Activated T-helper 9 cell treated with anti-CD3 and anti-CD28 coated beads, Interleukin-2, amount 50 U/mL, for 16 hours (primary cell): ENCODE measurements around the gene ADRA2A.

Source experiments
- DNase-seq: peaks from one replicate; pipeline ENCODE4 v3.0.0-alpha.2; 2020; ENCODE audit warnings: low read depth

Gene ADRA2A

GRCh38 chr10:111076682-111077478 is at the start of gene ADRA2A:
Gene ADRA2A, plus strand, starts transcription at chr10:111077029. Its CDS starts 968 bp downstream, at chr10:111077997.
- no peak for DNase-seq

- no peak for DNase-seq
Measured at GRCh38 chr10:111030042-111030750, 46.6 kb upstream of the ADRA2A start.

- no peak for DNase-seq
Measured at GRCh38 chr10:111034598-111035310, 42.1 kb upstream of the ADRA2A start.

GRCh38 chr10:111035542-111035941 is 41.3 kb upstream of the ADRA2A start:
- no peak for DNase-seq

GRCh38 chr10:111037858-111038257 is 39.0 kb upstream of the ADRA2A start:
- DNase-seq: no peak

GRCh38 chr10:111039522-111039921 is 37.3 kb upstream of the ADRA2A start:
- no peak for DNase-seq

- DNase-seq: no peak
Measured at GRCh38 chr10:111057006-111057405, 19.8 kb upstream of the ADRA2A start.

GRCh38 chr10:111063471-111063870 is 13.4 kb upstream of the ADRA2A start:
- no peak for DNase-seq

- DNase-seq: no peak
Measured at GRCh38 chr10:111072232-111072631, 4.6 kb upstream of the ADRA2A start.

- DNase-seq: no peak
Measured at GRCh38 chr10:111075577-111076185, 1.1 kb upstream of the ADRA2A start.

- DNase-seq: no peak
Measured at GRCh38 chr10:111076191-111076681, 593 bp upstream of the ADRA2A start.

- no peak for DNase-seq
Measured at GRCh38 chr10:111077479-111077784, 603 bp downstream of the ADRA2A start.

GRCh38 chr10:111077785-111078504 is 1.1 kb downstream of the ADRA2A start:
- no peak for DNase-seq

GRCh38 chr10:111078505-111079185 is 1.8 kb downstream of the ADRA2A start:
- DNase-seq: no peak

- no peak for DNase-seq
Measured at GRCh38 chr10:111079241-111079760, 2.5 kb downstream of the ADRA2A start.

- no peak for DNase-seq
Measured at GRCh38 chr10:111079781-111080180, 3.0 kb downstream of the ADRA2A start.

GRCh38 chr10:111080224-111080623 is 3.4 kb downstream of the ADRA2A start:
- no peak for DNase-seq

GRCh38 chr10:111081595-111081994 is 4.8 kb downstream of the ADRA2A start:
- DNase-seq: no peak

GRCh38 chr10:111082102-111082975 is 5.5 kb downstream of the ADRA2A start:
- no peak for DNase-seq
